ENCODE results near the gene YTHDF1.

GRCh38 chr20:63177134-63177784 lies 38.7 kb downstream of the YTHDF1 start:
- TF ChIP-seq CTCF (IDR thresholded peaks at IDR 0.05): no peak
- TF ChIP-seq POLR2A (IDR thresholded peaks at IDR 0.05): no peak
- no peak for TF ChIP-seq POLR2AphosphoS5 (IDR thresholded peaks at IDR 0.05; ENCODE audit: insufficient read depth in 1 of 2, low read depth in 1 of 2)

All from vagina (tissue), 2 donors.